NK-92 treated with Interleukin-12 subunit alpha and Interleukin-12 subunit beta, amount 100 ng/mL, for 24 hours (cell line): ENCODE data around the gene MARF1.
"Not testable (repeated sequence)": the region's sequence is repeated elsewhere in the genome, so short reads cannot be mapped to it uniquely, and the experiment has no call there.

Experiments
- DNase-seq: peaks from one replicate; lab custom pipeline; 2025; lab: John Stamatoyannopoulos, UW

Gene MARF1

DNA sequence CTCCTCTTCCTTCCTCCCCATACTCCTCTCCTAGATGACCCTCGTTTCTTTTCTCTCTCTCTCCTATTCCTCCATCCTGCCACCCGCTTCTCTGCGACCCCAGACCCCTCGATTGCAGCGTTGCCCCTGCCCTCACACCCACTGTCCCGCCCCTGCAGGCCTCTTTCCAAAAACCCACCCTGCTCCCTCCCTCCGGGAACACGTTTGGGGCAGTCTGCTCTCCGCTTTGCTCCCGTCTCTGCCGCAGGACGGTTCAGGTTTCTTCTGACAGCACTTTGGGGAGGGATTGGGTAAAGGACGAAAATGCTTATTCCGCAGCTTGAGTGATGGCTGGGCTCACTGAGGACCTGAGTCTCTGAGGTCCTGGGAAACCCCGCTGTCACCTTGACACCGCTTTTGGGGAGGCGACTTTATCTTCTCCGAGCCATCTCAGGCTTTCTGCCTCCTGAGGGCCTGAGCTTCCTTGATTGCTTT lies 7.8 kb upstream of the MARF1 start:
- DNase-seq, result peak; percentile 29

DNA sequence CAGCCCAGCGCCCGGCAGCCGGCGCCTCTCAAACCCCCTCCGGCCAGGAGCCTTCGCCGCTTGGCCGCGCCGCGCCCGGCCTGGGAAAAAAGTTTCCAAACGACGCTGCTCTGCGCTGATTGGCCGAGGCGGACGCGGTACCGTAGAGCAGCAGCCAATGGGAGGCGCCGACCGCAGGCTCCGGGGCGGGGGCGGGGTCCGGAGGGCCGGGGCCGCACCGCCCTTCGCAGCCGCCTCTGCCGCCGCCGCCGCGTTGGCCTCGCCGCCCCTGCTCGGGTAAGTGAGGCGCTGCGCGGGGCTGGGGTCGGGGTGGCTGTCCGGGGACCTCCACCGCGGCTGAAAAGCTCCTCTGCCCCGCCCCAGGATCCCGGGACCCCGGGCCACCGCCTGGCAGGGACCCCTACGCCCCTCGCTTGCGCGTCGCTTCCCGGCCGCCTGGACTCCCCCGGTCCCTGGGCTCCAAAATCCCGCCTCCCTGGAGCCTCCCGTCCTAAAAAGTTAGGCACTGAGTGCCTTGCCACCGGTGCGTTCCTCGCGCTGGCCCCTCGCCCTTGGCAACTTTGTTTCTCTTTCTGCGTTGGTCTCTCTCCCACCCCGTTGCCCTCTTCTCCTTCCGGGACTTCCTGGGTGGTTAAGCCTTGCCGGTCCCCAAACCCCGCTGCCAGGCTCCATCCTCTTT lies 7.2 kb upstream of the MARF1 start, which contains the start of gene NDE1:
Gene NDE1 (plus strand): TSS at position 227 of the 679 bp plus-strand sequence. CDS start 14,534 bp downstream, outside the sequence.
- peak; percentile 83 for DNase-seq

DNA sequence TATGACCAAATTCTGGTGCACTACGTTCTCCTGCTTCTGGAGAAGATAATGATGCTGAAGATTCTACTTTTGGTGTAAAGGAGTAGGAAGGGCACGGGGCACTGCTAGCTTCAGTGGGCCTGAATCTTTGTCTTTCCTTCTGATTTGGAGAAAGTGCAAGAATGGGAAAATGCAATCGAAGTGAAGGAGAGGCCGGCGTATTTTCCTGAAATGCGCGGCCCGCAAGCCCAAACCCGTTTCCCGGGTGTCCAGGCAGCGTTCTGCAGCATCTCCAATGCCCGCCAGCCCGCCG lies 6.7 kb upstream of the MARF1 start:
- DNase-seq, result no peak

DNA sequence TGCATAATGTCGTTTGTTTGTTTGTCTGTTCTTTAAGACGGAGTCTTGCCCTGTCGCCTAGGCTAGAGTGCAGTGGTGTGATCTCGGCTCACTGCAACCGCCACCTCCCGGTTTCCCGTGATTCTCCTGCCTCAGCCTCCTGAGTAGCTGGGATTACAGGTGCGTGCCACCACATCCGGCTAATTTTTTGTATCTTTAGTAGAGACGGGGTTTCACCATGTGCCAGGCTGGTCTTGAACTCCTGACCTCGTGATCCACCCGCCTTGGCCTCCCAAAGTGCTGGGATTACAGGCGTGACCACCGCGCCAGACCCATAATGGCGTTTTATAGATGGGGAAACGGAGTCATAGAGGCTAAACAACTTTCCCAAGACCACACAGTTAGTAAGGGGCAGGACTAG lies 6.4 kb upstream of the MARF1 start:
- DNase-seq, result not testable (repeated sequence)

DNA sequence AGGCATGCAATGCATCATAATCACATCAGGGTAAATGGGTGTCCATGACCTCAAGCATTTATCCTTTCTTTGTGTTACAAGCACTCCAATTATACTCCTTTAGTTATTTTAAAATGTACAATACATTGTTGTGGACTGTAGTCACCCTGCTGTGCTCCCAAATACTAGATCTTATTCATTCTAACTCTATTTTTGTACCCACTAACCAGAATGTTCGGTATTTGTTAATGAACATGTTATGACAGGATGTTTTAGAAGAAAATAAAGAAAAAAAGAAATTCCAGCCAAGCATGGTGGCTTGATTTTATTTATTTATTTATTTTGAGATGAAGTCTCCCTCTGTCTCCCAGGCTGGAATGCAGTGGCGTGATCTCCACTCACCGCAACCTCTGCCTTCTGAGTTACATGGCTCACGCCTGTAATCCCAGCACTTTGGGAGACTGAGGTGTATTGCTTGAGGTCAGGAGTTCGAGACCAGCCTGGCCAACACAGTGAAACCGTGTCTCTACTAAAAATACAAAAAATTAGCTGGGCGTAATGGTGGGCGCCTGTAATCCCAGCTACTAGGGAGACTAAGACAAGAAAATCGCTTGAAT lies 5.3 kb upstream of the MARF1 start:
- no peak for DNase-seq

DNA sequence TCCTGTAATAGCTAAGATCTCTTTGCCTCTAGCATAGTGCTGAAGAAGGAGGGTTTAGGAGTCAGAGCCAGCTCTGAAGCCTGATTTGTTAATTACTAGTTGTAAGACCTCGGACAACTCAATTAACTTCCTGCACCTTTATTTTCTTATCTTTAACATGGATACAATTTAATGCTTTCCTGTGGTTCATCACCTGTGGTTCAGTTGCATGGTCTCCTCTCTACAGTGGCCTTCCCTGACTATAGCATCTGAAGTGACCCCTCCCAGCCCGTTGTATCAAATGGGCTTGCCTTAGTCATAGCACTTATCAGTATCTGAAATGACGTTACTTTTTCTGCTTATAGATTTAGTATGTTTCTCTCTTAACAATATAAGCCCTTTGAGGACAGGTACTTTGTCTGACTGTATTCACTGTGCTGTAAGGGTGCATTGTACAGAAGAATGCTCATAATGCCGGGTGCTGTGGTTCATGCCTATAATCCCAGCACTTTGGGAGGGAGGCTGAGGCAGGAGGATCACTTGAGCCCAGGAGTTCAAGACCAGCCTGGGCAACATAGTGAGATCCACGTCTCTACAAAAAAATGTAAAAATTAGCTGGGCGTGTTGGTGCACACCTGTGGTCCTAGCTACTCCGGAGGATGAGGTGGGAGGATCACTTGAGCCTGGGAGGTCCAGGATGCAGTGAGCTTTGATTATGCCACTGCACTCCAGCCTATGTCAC lies 4.5 kb upstream of the MARF1 start:
- DNase-seq, result no peak

DNA sequence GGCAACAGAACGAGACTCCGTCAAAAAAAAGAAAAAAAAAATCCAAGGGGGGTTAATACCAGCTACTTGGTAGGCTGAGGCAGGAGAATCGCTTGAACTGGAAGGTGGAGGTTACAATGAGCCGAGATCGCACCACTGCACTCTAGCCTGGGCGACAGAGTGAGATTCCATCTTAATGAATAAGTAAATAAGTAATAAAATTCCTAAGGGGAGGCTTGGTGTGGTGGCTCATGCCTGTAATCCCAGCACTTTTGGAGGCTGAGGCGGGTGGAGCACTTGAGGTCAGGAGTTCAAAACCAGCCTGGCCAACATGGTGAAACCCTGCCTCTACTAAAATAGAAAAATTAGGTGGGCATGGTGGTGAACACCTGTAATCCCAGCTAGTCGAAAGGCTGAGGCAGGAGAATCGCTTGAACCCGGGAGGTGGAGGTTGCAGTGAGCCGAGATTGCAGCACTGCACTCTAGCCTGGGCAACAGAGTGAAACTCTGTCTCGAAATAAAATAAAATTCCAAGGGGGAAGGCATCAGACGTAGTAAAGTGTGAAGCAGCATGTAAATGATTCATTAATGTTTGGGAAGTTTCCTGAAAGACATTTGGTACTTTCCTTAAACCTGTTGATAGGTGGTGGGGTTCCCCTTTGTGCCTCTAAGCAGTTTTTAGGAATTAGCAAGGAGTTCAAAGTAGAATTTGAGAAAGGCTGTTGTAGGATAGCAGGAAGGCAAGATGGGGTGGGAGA lies 3.8 kb upstream of the MARF1 start:
- DNase-seq, result not testable (repeated sequence)

DNA sequence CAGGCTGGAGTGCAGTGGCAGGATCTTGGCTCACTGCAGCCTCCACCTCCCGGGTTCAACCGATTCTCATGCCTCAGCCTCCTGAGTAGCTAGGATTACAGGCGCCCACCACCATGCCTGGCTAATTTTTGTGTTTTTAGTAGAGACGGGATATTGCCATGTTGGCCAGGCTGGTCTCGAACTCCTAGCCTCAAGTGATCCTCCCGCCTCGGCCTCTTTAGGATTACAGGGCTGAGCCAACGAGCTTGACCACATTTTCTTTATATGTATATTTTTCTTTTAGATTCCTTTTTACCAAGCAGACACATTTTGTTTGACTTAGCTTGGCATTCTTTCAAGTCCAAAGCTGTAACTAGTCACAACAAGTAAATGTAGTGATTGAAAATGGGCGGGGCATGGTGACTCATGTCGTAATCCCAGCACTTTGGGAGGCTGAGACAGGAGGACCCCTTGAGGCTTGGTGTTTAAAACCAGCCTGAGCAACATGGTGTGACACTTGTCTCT lies 2.1 kb upstream of the MARF1 start:
- not testable (repeated sequence) for DNase-seq

DNA sequence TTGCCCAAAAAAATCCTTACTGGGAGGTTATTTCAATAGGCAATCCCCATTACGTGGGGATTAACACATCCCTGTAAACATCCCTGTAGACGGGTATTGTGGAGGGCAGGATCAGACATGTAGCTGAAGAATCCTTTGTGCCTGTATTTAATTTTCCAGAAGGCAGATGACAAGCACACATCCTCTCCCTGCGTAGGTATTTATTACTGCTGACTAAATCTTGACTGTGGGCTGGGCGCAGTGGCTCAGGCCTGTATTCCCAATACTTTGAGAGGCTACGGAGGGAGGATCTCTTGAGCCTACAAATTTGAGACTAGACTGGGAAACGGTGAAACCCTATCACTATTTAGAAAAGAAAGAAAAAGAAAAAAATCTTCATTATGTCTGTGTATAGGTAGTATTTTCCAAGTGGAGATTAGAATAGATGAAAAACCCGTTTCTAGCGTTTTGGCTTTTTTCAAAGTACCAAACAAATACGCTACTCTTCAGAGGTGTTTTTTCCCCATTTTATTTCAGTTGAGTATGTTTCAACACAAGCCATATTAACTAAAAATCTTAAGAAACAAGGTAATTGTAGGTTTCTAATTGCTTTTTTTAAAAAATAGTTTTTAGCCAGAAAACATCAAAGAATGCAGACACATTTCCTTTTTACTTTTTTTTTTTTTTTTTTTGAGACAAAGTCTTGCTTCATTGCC lies 1.5 kb upstream of the MARF1 start:
- DNase-seq, result no peak

DNA sequence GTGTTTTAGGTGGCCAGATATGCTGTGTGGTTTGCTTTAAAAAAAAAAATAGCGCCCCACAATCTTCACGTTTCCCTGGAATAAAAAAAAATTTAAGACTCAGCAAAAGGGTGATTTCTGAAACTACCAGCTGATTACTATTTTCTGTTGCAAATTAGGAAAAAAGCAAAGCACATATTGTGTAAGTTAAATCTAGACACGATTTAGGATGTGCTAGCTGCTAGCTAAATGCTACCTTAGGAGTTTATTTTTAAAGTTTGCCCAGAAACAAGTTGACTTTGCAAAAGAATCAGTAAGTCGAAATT lies 944 bp upstream of the MARF1 start:
- no peak for DNase-seq

DNA sequence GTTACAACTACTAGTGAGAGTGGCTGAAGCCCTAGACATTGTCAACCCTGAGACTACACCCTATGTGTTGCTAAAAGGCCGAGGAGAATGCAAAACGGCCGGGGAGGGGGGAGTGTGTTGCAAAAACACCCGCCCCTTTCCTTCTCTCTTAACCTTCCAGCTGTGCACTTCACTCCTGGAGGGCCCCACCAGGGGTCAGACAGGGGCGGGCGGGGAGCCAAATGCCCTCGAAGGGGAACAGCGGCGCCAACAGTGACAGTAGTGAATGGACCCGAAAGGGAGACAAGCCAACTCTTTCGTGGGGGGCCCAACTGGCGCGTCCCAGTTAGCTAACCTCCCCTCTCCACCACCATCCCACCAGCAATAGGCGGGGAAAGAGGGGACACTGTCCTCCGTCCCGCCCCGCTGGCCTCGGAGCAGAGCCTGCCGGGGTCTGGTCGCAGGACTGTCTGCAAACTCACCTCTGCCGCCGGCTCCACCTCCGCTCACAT lies 352 bp downstream of the MARF1 start:
- DNase-seq, result peak; percentile 86

DNA sequence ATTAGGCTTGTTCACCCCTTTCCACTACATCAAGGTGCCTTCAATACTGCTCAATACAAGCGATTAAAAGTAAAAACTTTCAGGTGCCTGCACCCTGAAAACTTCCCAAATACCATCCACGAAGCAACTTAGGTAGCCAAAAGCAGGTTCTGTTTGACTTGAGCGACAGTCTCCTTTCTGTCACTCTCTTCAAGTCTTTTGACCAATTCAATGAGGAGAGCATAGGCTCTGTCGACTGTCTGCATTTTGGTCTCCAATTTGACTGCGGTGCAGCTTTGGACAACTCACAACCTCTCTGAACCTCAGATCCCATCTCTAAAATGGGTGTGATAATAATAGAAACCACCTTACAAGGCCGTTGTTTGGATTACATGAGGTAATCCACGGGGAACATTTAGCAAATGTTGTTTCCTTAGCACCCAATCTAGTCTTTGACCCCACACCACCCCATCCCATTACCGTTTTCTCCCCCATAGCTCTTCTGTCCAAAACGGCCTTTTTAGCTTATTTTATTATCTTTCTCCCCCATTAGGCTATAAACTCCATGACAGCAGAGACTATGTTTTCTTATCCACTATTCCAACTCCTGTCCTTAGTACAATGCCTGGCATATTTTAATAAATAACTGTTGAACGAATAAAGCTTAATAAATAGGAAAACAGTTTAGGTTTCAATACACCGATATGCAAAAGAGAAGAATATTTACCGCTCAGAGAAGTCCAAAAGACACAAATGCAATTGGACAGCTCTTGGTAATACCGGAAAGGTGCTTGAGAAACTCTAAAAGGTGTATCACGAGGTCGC lies 999 bp downstream of the MARF1 start:
- no peak for DNase-seq

DNA sequence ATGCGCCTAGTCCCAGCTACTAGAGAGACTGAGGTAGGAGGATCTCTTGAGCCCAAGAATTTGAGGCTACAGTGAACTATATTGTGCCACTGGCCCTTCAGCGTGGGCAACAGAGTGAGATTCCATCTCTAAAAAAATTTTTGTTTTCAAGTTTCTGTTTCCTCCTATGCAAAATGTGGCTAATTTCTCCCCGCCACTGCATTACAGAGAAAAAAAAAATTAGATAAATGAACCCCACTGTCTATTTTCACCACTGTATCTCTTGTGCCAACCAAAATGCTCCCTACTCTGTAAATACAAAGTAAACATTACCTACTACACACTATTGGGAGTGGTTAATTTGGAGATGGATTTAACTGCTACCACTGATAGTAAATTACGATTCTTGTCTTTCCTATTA lies 2.0 kb downstream of the MARF1 start:
- no peak for DNase-seq

DNA sequence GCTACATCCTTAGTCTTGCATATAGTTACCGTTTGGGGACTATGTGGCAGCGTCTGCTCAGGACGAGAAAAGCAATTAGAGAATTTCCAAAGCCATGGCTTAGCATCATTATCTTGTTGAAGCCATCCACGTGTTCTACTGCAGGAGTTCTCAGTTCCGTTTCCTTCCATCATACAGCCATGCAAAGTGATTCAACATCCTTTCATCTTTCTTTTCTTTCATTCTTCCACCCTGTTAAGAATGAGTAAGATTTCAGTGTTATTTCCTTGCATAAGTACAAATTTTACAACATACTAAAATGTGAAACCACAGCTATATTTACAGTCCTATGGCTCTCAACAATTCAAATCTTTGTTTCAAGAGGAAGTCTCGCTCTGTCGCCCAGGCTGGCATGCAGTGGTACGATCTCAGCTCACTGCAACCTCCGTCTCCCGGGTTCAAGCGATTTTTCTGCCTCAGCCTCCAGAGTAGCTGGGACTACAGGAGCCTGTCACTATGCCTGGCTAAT lies 3.8 kb downstream of the MARF1 start:
- DNase-seq, result no peak

DNA sequence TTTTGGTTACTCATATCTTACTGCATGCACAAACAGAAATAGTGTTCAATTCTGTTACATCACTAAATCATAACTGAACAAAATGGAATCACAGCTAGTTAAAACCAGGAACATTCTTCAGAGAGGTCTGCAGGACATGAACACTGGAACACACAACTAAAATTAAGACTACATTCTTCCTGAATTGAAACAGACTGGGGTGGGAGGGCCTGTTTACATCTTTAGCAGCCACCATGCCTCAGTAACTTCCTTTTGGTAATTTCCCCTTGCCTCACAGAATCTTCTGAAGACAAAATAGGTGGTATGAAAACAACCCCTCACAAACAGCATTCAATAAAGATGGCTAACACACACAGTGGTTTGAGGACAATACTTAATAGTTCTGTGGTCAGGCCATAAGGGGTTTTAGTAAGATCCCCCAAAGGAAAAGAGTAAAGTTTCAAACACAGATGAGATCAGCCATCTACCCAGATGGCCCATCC lies 6.5 kb downstream of the MARF1 start:
- DNase-seq, result no peak

DNA sequence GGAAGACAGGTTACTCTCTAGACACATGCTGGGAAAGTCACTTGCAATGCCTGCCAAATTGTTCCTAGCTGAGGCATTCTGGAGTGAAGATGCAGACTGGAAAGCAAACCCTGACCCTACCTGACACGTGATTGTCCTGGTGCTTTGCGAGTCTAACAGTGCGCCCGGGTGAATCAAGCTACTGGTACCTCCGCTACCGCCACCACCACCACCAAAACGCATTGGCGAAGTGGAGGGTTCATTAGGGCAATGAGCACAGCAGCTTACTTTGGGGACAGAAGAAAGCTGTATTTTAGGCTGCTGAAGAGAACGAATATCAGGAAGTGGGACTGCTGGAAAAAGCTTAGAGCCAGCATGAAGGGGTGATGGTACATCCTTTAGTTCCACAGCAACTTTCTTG lies 7.0 kb downstream of the MARF1 start:
- DNase-seq, result no peak

DNA sequence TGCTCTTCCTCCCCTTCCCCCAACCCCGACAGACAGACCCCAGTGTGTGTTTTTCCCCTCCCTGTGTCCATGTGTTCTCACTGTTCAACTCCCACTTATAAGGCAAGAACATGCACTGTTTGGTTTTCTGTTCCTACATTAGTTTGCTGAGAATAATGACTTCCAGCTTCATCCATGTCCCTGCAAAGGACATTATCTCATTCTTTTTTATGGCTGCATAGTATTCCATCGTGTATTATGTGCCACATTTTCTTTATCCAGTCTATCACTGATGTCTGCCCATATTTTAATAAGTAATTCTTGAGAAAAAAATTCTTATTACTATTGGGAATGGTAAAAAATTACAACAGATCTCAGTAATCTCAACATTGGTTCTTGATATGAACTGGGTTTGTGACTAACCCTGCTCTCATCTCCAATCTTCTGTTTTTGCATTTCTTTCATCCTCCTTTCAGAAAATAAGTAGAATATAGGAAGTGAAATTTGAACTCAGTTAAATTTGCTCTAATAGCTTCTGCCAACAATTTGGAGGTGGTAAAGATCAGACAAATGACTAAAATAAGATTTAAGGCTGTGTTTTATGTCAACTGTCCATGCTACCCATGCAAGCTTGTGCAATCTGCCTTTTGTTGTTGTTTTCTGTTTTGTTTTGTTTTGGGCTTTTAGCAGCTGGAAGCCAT lies 11.1 kb downstream of the MARF1 start:
- DNase-seq, result no peak

DNA sequence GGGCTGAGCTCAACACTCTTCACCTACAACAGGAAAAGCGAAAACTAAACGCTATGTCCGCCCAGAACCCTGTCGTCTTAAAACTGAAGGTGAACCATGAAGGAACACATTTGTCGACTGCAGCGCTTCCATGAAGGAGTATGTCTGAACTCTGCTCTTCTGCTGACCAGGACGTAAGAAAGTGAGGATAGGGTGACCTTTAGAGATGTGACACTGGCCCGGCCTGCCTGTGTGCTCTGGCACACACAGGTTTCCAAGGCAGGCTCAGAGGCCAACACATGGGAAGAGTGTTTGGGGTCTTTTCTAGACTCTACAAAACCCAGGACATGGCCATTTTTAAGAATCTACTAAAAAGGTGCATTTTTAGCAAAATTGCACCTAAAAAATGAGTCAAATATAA lies 21.1 kb downstream of the MARF1 start:
- DNase-seq, result no peak

DNA sequence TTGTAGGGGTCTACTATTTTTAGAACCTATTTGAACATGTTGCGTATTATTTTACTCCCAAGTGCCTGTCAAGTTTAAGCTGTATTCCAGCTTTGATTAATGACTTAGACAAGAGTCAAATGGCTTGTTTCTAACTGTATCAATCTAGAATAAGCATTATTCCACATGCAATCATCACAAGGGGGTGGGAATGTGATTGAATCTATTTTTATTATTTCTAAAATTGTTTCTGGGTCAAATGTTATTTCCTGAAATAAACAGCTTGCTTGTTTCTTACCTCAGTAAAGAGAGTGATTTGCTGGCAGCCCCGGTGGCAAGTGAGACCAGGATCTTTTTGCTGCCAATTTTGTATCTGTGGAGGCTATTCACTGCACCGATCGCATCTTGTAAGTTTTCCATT lies 21.5 kb downstream of the MARF1 start:
- no peak for DNase-seq

DNA sequence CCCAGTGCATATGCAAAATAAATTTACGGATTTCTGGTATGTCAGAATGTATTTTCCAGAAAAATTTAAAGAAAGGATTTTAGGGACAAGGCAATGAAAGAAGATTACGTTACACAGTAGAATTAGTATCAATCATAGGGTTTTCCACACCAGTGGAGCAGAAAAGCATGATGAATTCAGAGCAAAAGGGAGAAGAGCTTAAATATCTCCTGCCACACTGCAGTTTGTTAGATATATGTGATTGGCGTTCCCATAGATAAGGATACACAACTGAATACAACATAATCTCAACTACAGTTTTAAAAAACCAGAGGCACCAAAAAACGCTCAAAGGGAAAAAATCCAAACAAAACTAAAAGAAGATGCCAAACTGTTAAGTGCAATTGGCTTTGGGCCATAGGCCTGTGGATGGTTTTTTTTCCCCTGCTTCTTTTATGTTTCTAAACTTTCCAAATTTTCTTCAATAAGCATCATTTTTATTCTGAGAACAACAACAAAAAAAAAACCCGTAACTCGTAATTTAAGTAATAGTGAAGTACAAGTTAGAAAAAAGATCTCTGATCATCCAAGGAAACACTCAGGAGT lies 22.3 kb downstream of the MARF1 start:
- DNase-seq, result no peak
